GM10248 (cell line): ENCODE measurements around the gene CDH18.

Experiments
- CTCF ChIA-PET: fragments of 300-600 bp; sonication (Branson Sonifier 250); formaldehyde crosslinking; extraction: SDS; loops from one replicate; lab custom pipeline; 2021; ENCODE audit warnings: antibody characterized with exemption; lab: Yijun Ruan, JAX
- POLR2A ChIA-PET: fragments of 350-650 bp; sonication (Branson Sonifier 250); formaldehyde crosslinking; extraction: SDS; loops from one replicate; lab custom pipeline; 2020; ENCODE audit warnings: antibody characterized with exemption; lab: Yijun Ruan, JAX
- DNase-seq: peaks from one replicate; pipeline ENCODE4 v3.0.0; 2012; ENCODE audit errors: extremely low spot score
- CTCF ChIP-seq: IDR thresholded peaks from 2 replicates; pipeline ENCODE4 v1.5.1; 2012; ENCODE audit warnings: mild to moderate bottlenecking, low read depth; ENCODE audit errors: extremely low read depth, missing control alignments, control extremely low read depth

Gene CDH18

GRCh38 chr5:19959830-19960384 lies 28.1 kb downstream of the CDH18 start:
- ChIA-PET CTCF (no interaction called here), POLR2A (no interaction called here)
- no peak for TF ChIP-seq CTCF
- no peak for DNase-seq

GRCh38 chr5:19950897-19951296 lies 37.1 kb downstream of the CDH18 start:
- no peak for DNase-seq
- no peak for TF ChIP-seq CTCF
- CTCF ChIA-PET = interaction anchor here (1.0 kb wide), 1 partner anchor 20 kb away, joined by 3 read pairs; no protein-coding TSS in a partner anchor
- POLR2A ChIA-PET = no interaction called here

GRCh38 chr5:19940192-19940591 lies 47.8 kb downstream of the CDH18 start:
- DNase-seq = no peak
- POLR2A ChIA-PET = no interaction called here

GRCh38 chr5:19930451-19930850 lies 57.5 kb downstream of the CDH18 start:
- ChIA-PET CTCF (interaction anchor here (1.2 to 1.8 kb wide), 3 partner anchors 12 to 20 kb away, joined by 3 to 4 read pairs (median 3); no protein-coding TSS in a partner anchor), POLR2A (no interaction called here)
- no peak for DNase-seq
- no peak for TF ChIP-seq CTCF

More at GRCh38 chr5:19940192-19940591, 47.8 kb downstream of the CDH18 start:
- CTCF ChIA-PET = interaction anchor here (0.9 kb wide), 1 partner anchor 9 kb away, joined by 3 read pairs; no protein-coding TSS in a partner anchor
- no peak for TF ChIP-seq CTCF

- no peak for DNase-seq
- POLR2A ChIA-PET = no interaction called here
- no peak for TF ChIP-seq CTCF
- CTCF ChIA-PET = interaction anchor here (0.9 to 1.5 kb wide), 2 partner anchors 10 to 16 kb away, joined by 3 to 5 read pairs; no protein-coding TSS in a partner anchor
Measured at GRCh38 chr5:19928562-19929421, 59.2 kb downstream of the CDH18 start.

- ChIA-PET POLR2A (no interaction called here), CTCF (interaction anchor here (0.9 to 1.5 kb wide), 2 partner anchors 9 to 16 kb away, joined by 3 to 5 read pairs; no protein-coding TSS in a partner anchor)
- DNase-seq = no peak
- TF ChIP-seq CTCF = no peak
Measured at GRCh38 chr5:19927919-19928318, 60.1 kb downstream of the CDH18 start.
